Mesenchymal stem cell (in vitro differentiated cells and primary cell): ENCODE data around the gene AOAH.
"Not testable (repeated sequence)": the region's sequence is repeated elsewhere in the genome, so short reads cannot be mapped to it uniquely, and the experiment has no call there.

Source experiments
- DNase-seq: peaks from one replicate; pipeline ENCODE4 v3.0.0-alpha.2; 2013
- H2AFZ ChIP-seq: one replicate; pipeline ENCODE4 v1.6.1; 2013; ENCODE audit warnings: low read depth, mild to moderate bottlenecking, control low read depth, inconsistent platforms, low read length, moderate library complexity
- H2AK5ac ChIP-seq: 2 replicates; pipeline ENCODE4 v1.6.1; 2013; ENCODE audit warnings: low read length, moderate library complexity, mild to moderate bottlenecking, inconsistent platforms; ENCODE audit not compliant: severe bottlenecking
- H2BK120ac ChIP-seq: one replicate; pipeline ENCODE4 v1.6.1; 2013; ENCODE audit warnings: low read depth, mild to moderate bottlenecking, inconsistent platforms, low read length, moderate library complexity
- H2BK12ac ChIP-seq, 2 experiments: one replicate each; pipeline ENCODE4 v1.6.1; 2013; ENCODE audit warnings: inconsistent platforms in 2 of 2, low read length in 2 of 2, mild to moderate bottlenecking in 2 of 2, moderate library complexity in 2 of 2, control low read depth in 1 of 2
- H2BK15ac ChIP-seq: one replicate; pipeline ENCODE4 v1.6.1; 2013; ENCODE audit warnings: mild to moderate bottlenecking, low read depth, inconsistent platforms; ENCODE audit not compliant: poor library complexity, severe bottlenecking
- H2BK5ac ChIP-seq: 2 replicates; pipeline ENCODE4 v1.6.1; 2013; ENCODE audit warnings: low read depth, mild to moderate bottlenecking, low read length, control low read depth, inconsistent platforms; ENCODE audit not compliant: poor library complexity, severe bottlenecking
- H3K14ac ChIP-seq, 2 experiments: one replicate each; pipeline ENCODE4 v1.6.1; 2013; ENCODE audit warnings: inconsistent platforms in 2 of 2, low read length in 2 of 2, control low read depth in 1 of 2, mild to moderate bottlenecking in 1 of 2, moderate library complexity in 1 of 2
- H3K18ac ChIP-seq, 2 experiments: one replicate each; pipeline ENCODE4 v1.6.1; 2013; ENCODE audit warnings: inconsistent platforms in 2 of 2, low read length in 2 of 2, control low read depth in 1 of 2, low read depth in 1 of 2, mild to moderate bottlenecking in 1 of 2
- H3K23ac ChIP-seq, 2 experiments: one replicate each; pipeline ENCODE4 v1.6.1; 2013; ENCODE audit warnings: inconsistent platforms in 2 of 2, low read length in 2 of 2, mild to moderate bottlenecking in 2 of 2, moderate library complexity in 2 of 2, control low read depth in 1 of 2
- H3K27ac ChIP-seq: 2 replicates; pipeline ENCODE4 v1.5.1; 2013; ENCODE audit warnings: mild to moderate bottlenecking, moderate library complexity, low read length, control low read depth, inconsistent platforms; ENCODE audit not compliant: poor library complexity, severe bottlenecking
- H3K27me3 ChIP-seq, 2 experiments: 2 replicates each; pipeline versions ENCODE4 v1.6.1 to v1.7.0; 2013; ENCODE audit warnings: low read length in 2 of 2, mild to moderate bottlenecking in 2 of 2, moderate library complexity in 2 of 2, control low read depth in 1 of 2, inconsistent platforms in 1 of 2; ENCODE audit not compliant: control insufficient read depth in 1 of 2, insufficient read depth in 1 of 2
- H3K36me3 ChIP-seq, 2 experiments: 2 replicates each; pipeline versions ENCODE4 v1.6.1 to v1.7.0; 2013; ENCODE audit warnings: low read length in 2 of 2, control low read depth in 1 of 2, inconsistent platforms in 1 of 2, low read depth in 1 of 2, mild to moderate bottlenecking in 1 of 2; ENCODE audit not compliant: insufficient read depth in 2 of 2, control insufficient read depth in 1 of 2
- H3K4ac ChIP-seq, 2 experiments: one replicate each; pipeline ENCODE4 v1.6.1; 2013; ENCODE audit warnings: inconsistent platforms in 2 of 2, low read length in 2 of 2, mild to moderate bottlenecking in 2 of 2, moderate library complexity in 2 of 2, control low read depth in 1 of 2, low read depth in 1 of 2
- H3K4me1 ChIP-seq: 2 replicates; pipeline ENCODE4 v1.6.1; 2013; ENCODE audit warnings: low read depth, low read length, control low read depth; ENCODE audit not compliant: control insufficient read depth, insufficient read depth
- H3K4me2 ChIP-seq: 2 replicates; pipeline ENCODE4 v1.6.1; 2013; ENCODE audit warnings: low read length, mild to moderate bottlenecking, inconsistent platforms; ENCODE audit not compliant: poor library complexity, severe bottlenecking
- H3K4me3 ChIP-seq, 2 experiments: 2 replicates each; pipeline versions ENCODE4 v1.5.1 to v1.7.0; 2013; ENCODE audit warnings: low read length in 2 of 2, mild to moderate bottlenecking in 2 of 2, control low read depth in 1 of 2, low read depth in 1 of 2; ENCODE audit not compliant: insufficient read depth in 1 of 2
- H3K79me1 ChIP-seq: replicated peaks from 2 replicates; pipeline ENCODE4 v1.6.1; 2013; ENCODE audit warnings: mild to moderate bottlenecking, control low read depth, low read length, inconsistent platforms; ENCODE audit not compliant: poor library complexity, severe bottlenecking
- H3K9ac ChIP-seq: 2 replicates; pipeline ENCODE4 v1.7.0; 2013; ENCODE audit warnings: mild to moderate bottlenecking, low read length, moderate library complexity
- H3K9me3 ChIP-seq: 2 replicates; pipeline ENCODE4 v1.7.0; 2013; ENCODE audit warnings: mild to moderate bottlenecking, low read length; ENCODE audit not compliant: control insufficient read depth
- H4K8ac ChIP-seq: one replicate; pipeline ENCODE4 v1.6.1; 2013; ENCODE audit warnings: inconsistent platforms, mild to moderate bottlenecking, low read length, moderate library complexity
- H4K91ac ChIP-seq: one replicate; pipeline ENCODE4 v1.6.1; 2013; ENCODE audit warnings: mild to moderate bottlenecking, low read length, inconsistent platforms
- WGBS: methylation state at CpG from one replicate; pipeline ENCODE4 v1.1.7; 2013; ENCODE audit warnings: mixed read lengths; 5-methylcytosine and 5-hydroxymethylcytosine counted together

AOAH gene

GRCh38 chr7:36486336-36486735 lies 238.0 kb downstream of the AOAH start:
- Histone ChIP-seq H3K14ac (no peak overlapping the region), H3K18ac (no peak overlapping the region), H3K27ac (no peak overlapping the region), H3K36me3 (no peaks in the 10 kb centered on the region), H2BK5ac (no peak overlapping the region), H2AK5ac (no peak overlapping the region), H4K8ac (no peak overlapping the region), H2AFZ (no peak overlapping the region), H3K23ac (no peak overlapping the region), H2BK120ac (no peak overlapping the region), H3K79me1 (no peaks in the 10 kb centered on the region), H3K27me3 (peaks cover 0 to 34% of the 10 kb centered on the region in 2 experiments), H2BK15ac (no peak overlapping the region), H3K9ac (no peak overlapping the region), H3K9me3 (no peaks in the 10 kb centered on the region), H4K91ac (no peak overlapping the region), H3K4ac (no peak overlapping the region), H3K4me3 (no peak overlapping the region), H3K4me1 (peaks cover 4% of the 10 kb centered on the region), H3K4me2 (no peak overlapping the region), H2BK12ac (no peak overlapping the region)
- no peak for DNase-seq
- WGBS, result 96% methylated on average over 2 of the region's 4 CpGs

GRCh38 chr7:36484265-36484664 lies 240.0 kb downstream of the AOAH start:
- Histone ChIP-seq H2AK5ac (no peak overlapping the region), H3K14ac (no peak overlapping the region), H3K18ac (no peak overlapping the region), H3K9me3 (peaks cover 1% of the 10 kb centered on the region), H3K4me3 (no peak overlapping the region), H3K4me1 (peaks cover 2% of the 10 kb centered on the region), H3K9ac (no peak overlapping the region), H2BK5ac (no peak overlapping the region), H3K27me3 (peaks cover 0 to 19% of the 10 kb centered on the region in 2 experiments), H3K23ac (no peak overlapping the region), H3K4ac (no peak overlapping the region), H3K4me2 (no peak overlapping the region), H2BK15ac (no peak overlapping the region), H2AFZ (no peak overlapping the region), H3K79me1 (no peaks in the 10 kb centered on the region), H3K27ac (no peak overlapping the region), H4K91ac (no peak overlapping the region), H2BK120ac (no peak overlapping the region), H4K8ac (no peak overlapping the region), H3K36me3 (no peaks in the 10 kb centered on the region), H2BK12ac (no peak overlapping the region)
- DNase-seq, result no peak
- WGBS, result 58% methylated on average over 4 of the region's 8 CpGs

- not testable (repeated sequence) for H3K23ac ChIP-seq, H3K9ac ChIP-seq, H2BK5ac ChIP-seq, H3K9me3 ChIP-seq, H2AFZ ChIP-seq, H2BK120ac ChIP-seq, H2AK5ac ChIP-seq, H4K91ac ChIP-seq, H3K36me3 ChIP-seq, H4K8ac ChIP-seq, H3K4me3 ChIP-seq, DNase-seq, H3K79me1 ChIP-seq, H3K14ac ChIP-seq, H3K4ac ChIP-seq, H3K4me1 ChIP-seq, H3K4me2 ChIP-seq, H2BK15ac ChIP-seq, H3K27ac ChIP-seq, H2BK12ac ChIP-seq, H3K18ac ChIP-seq
- peaks cover 0 to 17% of the 10 kb centered on the region in 2 experiments for H3K27me3 ChIP-seq
- 90% methylated on average over 3 of the region's 4 CpGs for WGBS
These were observed 240.4 kb downstream of the AOAH start for GRCh38 chr7:36483853-36484252.

GRCh38 chr7:36478745-36479144 lies 245.5 kb downstream of the AOAH start:
- no peak overlapping the region for H4K8ac ChIP-seq

More at GRCh38 chr7:36478745-36479144, 245.5 kb downstream of the AOAH start:
- no peak overlapping the region for H3K9ac ChIP-seq
- no peak overlapping the region for H2BK12ac ChIP-seq
- no peak overlapping the region for H3K23ac ChIP-seq
- H2BK5ac ChIP-seq, result no peak overlapping the region
- no peak overlapping the region for H2AK5ac ChIP-seq
- H3K18ac ChIP-seq, result no peak overlapping the region
- H3K27ac ChIP-seq, result no peak overlapping the region
- peaks cover 4% of the 10 kb centered on the region for H3K4me1 ChIP-seq
- H3K36me3 ChIP-seq, result no peaks in the 10 kb centered on the region
- H3K4me3 ChIP-seq, result no peak overlapping the region
- no peak overlapping the region for H2AFZ ChIP-seq
- no peak for DNase-seq
- no peak overlapping the region for H3K4ac ChIP-seq
- H3K27me3 ChIP-seq, result peaks cover 0 to 11% of the 10 kb centered on the region in 2 experiments
- no peak overlapping the region for H2BK15ac ChIP-seq
- no peak overlapping the region for H2BK120ac ChIP-seq
- no peaks in the 10 kb centered on the region for H3K79me1 ChIP-seq
- no peak overlapping the region for H3K4me2 ChIP-seq
- no peak overlapping the region for H3K14ac ChIP-seq
- WGBS, result 93% methylated on average over 1 of the region's 2 CpGs
- no peak overlapping the region for H4K91ac ChIP-seq
- H3K9me3 ChIP-seq, result peaks cover 3% of the 10 kb centered on the region
